HepG2 (cell line): Measurements from ENCODE around the gene GPN1. TPM values are rescaled to one million over a fixed set of nuclear protein-coding genes. Genes with fewer than 3 reads are reported as not detected.
A peak's percentile ranks its signal among the peaks of the same experiment; 100 is the strongest.

ENCODE experiments used
- ATM ChIP-seq: fragments of 450-650 bp; IDR thresholded peaks from 2 replicates; pipeline ENCODE4 v1.7.1; 2017; ENCODE audit warnings: mild to moderate bottlenecking, borderline replicate concordance
- BRCA1 ChIP-seq: sonication (generic); formaldehyde crosslinking; IDR thresholded peaks from 2 replicates; pipeline ENCODE4 v1.4.0; 2020; ENCODE audit warnings: missing genetic modification reagents
- CAMTA2 ChIP-seq: sonication (generic); formaldehyde crosslinking; IDR thresholded peaks from 2 replicates; pipeline ENCODE4 v1.4.0; 2020; ENCODE audit warnings: mild to moderate bottlenecking, missing genetic modification reagents, borderline replicate concordance
- CSRNP1 ChIP-seq: sonication (generic); formaldehyde crosslinking; IDR thresholded peaks from 2 replicates; pipeline ENCODE4 v1.8.1; 2023; ENCODE audit warnings: mild to moderate bottlenecking, missing genetic modification reagents
- HMG20B ChIP-seq: conservative IDR thresholded peaks from 2 replicates; pipeline ENCODE4 v1.6.1; 2016; ENCODE audit warnings: missing genetic modification reagents, missing compliant biosample characterization
- KDM2A ChIP-seq: sonication (generic); formaldehyde crosslinking; IDR thresholded peaks from 2 replicates; pipeline ENCODE4 v1.4.0; 2020; ENCODE audit warnings: low read depth, missing genetic modification reagents, borderline replicate concordance
- KLF13 ChIP-seq: sonication (generic); formaldehyde crosslinking; IDR thresholded peaks from 2 replicates; pipeline ENCODE4 v1.4.0; 2020; ENCODE audit warnings: mild to moderate bottlenecking, missing genetic modification reagents
- MIER3 ChIP-seq: IDR thresholded peaks from 2 replicates; pipeline ENCODE4 v1.6.1; 2016; ENCODE audit warnings: missing compliant biosample characterization, borderline replicate concordance
- NFIB ChIP-seq: sonication (generic); formaldehyde crosslinking; IDR thresholded peaks from 2 replicates; pipeline ENCODE4 v1.9.0; 2021; ENCODE audit warnings: missing genetic modification reagents, mild to moderate bottlenecking, borderline replicate concordance
- NFKBIZ ChIP-seq: IDR thresholded peaks from 2 replicates; pipeline ENCODE4 v1.6.1; 2018; ENCODE audit warnings: missing genetic modification reagents, missing compliant biosample characterization
- NKX3-1 ChIP-seq: sonication (generic); formaldehyde crosslinking; IDR thresholded peaks from 2 replicates; pipeline ENCODE4 v1.5.0; 2020; ENCODE audit warnings: missing genetic modification reagents
- NR2F6 ChIP-seq, 2 experiments: IDR thresholded peaks; 2 replicates each; pipeline ENCODE4 v1.6.1; 2016; ENCODE audit warnings: antibody characterized with exemption in 1 of 2, mild to moderate bottlenecking in 1 of 2
- PRDM15 ChIP-seq: sonication (generic); formaldehyde crosslinking; IDR thresholded peaks from 2 replicates; pipeline ENCODE4 v1.4.0; 2020; ENCODE audit warnings: missing genetic modification reagents
- REXO4 ChIP-seq: sonication (generic); formaldehyde crosslinking; IDR thresholded peaks from 2 replicates; pipeline ENCODE4 v1.8.0; 2022; ENCODE audit warnings: missing genetic modification reagents, mild to moderate bottlenecking, borderline replicate concordance
- SMC3 ChIP-seq: IDR thresholded peaks from 2 replicates; pipeline ENCODE4 v1.6.1; 2011; ENCODE audit warnings: low read length, improper control_type of control experiment
- ZBTB10 ChIP-seq: sonication (generic); formaldehyde crosslinking; IDR thresholded peaks from 2 replicates; pipeline ENCODE4 v1.4.0; 2020; ENCODE audit warnings: missing genetic modification reagents, borderline replicate concordance
- ZBTB38 ChIP-seq: sonication (generic); formaldehyde crosslinking; IDR thresholded peaks from 2 replicates; pipeline ENCODE4 v1.5.1; 2020; ENCODE audit warnings: mild to moderate bottlenecking, missing genetic modification reagents
- ZNF12 ChIP-seq: sonication (generic); formaldehyde crosslinking; IDR thresholded peaks from 2 replicates; pipeline ENCODE4 v1.5.0; 2020; ENCODE audit warnings: missing genetic modification reagents
- ZNF350 ChIP-seq: sonication (generic); formaldehyde crosslinking; IDR thresholded peaks from 2 replicates; pipeline ENCODE4 v1.4.0; 2020; ENCODE audit warnings: mild to moderate bottlenecking, low read depth, missing genetic modification reagents, borderline replicate concordance
- polyA plus RNA-seq, 8 experiments: library from polyadenylated mRNA; depleted of rRNA in 3 of 8; stranded (reverse) in 7 of 8; unstranded in 1 of 8; fragments of >200 nt; fragmentation: Illumina TruSeq in 4 of 8; extraction: Trizol in 4 of 8; gene quantifications; 2 replicates each; pipeline versions ENCODE4 v1.2.1 to v1.2.3, GENCODE V29; 2011 to 2016; ENCODE audit warnings: low read depth in 4 of 8, missing spikeins in 1 of 8, mixed read lengths in 1 of 8; ENCODE audit not compliant: insufficient read depth in 1 of 8
- total RNA-seq, 5 experiments: library from RNA; depleted of rRNA; stranded (reverse); fragments of >200 nt; fragmentation: Illumina TruSeq; extraction: Trizol; gene quantifications; 2 replicates each; pipeline ENCODE4 v1.2.3, GENCODE V29; 2016; ENCODE audit warnings: low read depth in 1 of 5
- TF ChIP-seq, protein P1 (sequence below), 2 experiments: sonication (generic) in 1 of 2; formaldehyde crosslinking in 1 of 2; IDR thresholded peaks; 2 replicates each; pipeline versions ENCODE4 v1.5.1 to v1.6.1; 2011 to 2020; ENCODE audit warnings: borderline replicate concordance in 1 of 2, low read depth in 1 of 2, low read length in 1 of 2, mild to moderate bottlenecking in 1 of 2, missing genetic modification reagents in 1 of 2, moderate library complexity in 1 of 2

The GPN1 gene
- total and polyA plus RNA-seq, 2 of the 13 experiments (the other 11 are each of a cell fraction or from before 2014, with no cell fraction given): 54.5 to 62.7 TPM

DNA sequence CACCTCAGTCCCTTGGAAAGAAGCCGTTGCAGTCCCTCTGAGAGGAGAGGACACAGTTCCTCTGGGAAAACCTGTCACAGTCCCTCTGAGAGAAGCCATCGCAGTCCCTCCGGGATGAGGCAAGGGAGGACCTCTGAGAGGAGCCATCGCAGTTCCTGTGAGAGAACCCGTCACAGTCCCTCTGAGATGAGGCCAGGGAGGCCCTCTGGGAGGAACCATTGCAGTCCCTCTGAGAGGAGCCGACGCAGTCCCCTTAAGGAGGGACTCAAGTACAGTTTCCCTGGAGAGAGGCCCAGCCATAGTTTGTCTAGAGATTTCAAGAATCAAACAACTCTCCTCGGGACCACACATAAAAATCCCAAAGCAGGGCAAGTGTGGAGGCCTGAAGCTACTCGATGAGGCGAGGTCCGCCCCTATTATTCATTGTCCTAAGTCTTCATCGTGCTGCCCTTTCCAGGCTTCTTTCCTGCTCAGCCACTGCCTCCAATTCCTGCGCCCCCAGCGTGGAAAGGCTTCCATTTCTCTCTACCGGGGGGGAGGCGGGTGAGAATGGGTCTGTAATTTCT lies 46.6 kb upstream of the GPN1 start (continued):
- TF ChIP-seq ZBTB10 (CRISPR knock-in tag): no peak
- TF ChIP-seq, protein P1, sequence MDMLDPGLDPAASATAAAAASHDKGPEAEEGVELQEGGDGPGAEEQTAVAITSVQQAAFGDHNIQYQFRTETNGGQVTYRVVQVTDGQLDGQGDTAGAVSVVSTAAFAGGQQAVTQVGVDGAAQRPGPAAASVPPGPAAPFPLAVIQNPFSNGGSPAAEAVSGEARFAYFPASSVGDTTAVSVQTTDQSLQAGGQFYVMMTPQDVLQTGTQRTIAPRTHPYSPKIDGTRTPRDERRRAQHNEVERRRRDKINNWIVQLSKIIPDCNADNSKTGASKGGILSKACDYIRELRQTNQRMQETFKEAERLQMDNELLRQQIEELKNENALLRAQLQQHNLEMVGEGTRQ (IDR thresholded peaks at IDR 0.05; ENCODE audit: low read depth, low read length): no peak
- TF ChIP-seq, protein P1 (CRISPR knock-in tag; IDR thresholded peaks at IDR 0.05; ENCODE audit: borderline replicate concordance): no peak
- peak; percentile 39; the same call in 1 of the 2 replicates for TF ChIP-seq ZBTB38 (CRISPR knock-in tag)
- TF ChIP-seq NR2F6 (IDR thresholded peaks at IDR 0.05): no peak
- TF ChIP-seq NR2F6 (CRISPR knock-in tag; IDR thresholded peaks at IDR 0.05): no peak
- no peak for TF ChIP-seq NKX3-1 (CRISPR knock-in tag)
- no peak for TF ChIP-seq CAMTA2 (CRISPR knock-in tag)
- no peak for TF ChIP-seq KLF13 (CRISPR knock-in tag)
- no peak for TF ChIP-seq KDM2A (CRISPR knock-in tag)
- TF ChIP-seq BRCA1 (CRISPR knock-in tag): no peak
- no peak for TF ChIP-seq NFKBIZ
- TF ChIP-seq REXO4 (CRISPR knock-in tag): no peak
- TF ChIP-seq CSRNP1: no peak
- no peak for TF ChIP-seq ZNF12 (CRISPR knock-in tag)
- TF ChIP-seq PRDM15 (CRISPR knock-in tag): no peak
- no peak for TF ChIP-seq SMC3
- no peak for TF ChIP-seq ZNF350 (CRISPR knock-in tag)
- no peak for TF ChIP-seq HMG20B
- no peak for TF ChIP-seq ATM
- TF ChIP-seq MIER3 (CRISPR knock-in tag): no peak
- 0 out of 2 replicates have a peak, but pooled peaks have one; percentile 2 for TF ChIP-seq NFIB (CRISPR knock-in tag)
